ENCODE results near the gene TTC1.
"Not testable (repeated sequence)": the region's sequence is repeated elsewhere in the genome, so short reads cannot be mapped to it uniquely, and the experiment has no call there.

TTC1 gene

GRCh38 chr5:160008877-160009590, at the start of gene TTC1:
TTC1 (plus strand) TSS chr5:160009139; CDS start chr5:160010529, 1,390 bp downstream.
- DNase-seq (ENCODE audit: low read depth): peak; percentile 98

DNA sequence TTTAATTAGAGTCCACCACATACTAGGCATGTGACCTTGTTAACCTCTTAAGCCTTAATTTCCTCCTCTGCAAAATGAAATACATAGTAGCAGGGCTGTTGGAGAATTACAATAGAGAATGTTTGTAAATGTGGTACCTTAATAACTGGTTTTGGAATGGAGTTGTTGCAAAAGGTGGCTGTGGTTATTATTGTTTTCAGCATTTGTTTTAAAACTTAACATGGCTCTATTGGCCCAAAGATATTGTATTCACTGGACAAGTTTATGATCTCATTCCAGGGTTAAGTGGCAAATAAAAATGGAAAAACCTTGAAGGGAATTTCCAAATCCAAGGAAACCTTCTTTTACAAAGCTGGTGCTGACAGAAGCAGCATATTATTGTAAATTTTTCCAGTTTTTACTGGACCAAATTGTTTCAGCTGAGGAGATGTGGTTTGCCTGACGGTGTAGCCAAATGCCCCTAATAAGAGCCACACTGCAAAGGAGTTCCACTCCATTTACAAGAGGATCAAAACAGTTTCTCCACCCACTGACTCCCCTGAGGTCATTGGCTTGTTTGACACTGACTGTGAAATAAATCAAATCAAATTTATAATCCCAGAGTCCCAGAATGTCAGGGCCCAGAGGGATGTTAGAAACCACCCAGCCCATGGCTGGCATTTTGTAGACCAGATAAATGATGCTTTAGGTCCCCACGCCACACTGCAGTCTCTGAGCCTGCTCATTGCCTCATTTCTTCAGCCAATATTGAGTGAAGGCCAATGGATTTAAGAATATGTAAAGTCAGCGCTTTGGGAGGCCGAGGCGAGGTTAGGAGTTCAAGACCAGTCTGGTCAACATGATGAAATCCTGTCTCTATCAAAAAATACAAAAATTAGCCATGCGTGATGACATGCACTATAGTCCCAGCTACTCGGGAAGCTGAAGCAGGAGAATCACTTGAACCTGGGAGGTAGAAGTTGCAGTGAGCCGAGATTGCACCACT, 47.5 kb upstream of the TTC1 start:
- no peak for DNase-seq (ENCODE audit: low read depth)

GRCh38 chr5:159962214-159962613, 46.7 kb upstream of the TTC1 start:
- no peak for DNase-seq (ENCODE audit: low read depth)

GRCh38 chr5:159963935-159964334, 45.0 kb upstream of the TTC1 start:
- DNase-seq (ENCODE audit: low read depth): no peak

GRCh38 chr5:159965031-159965837, 43.7 kb upstream of the TTC1 start:
- no peak for DNase-seq (ENCODE audit: low read depth)

DNA sequence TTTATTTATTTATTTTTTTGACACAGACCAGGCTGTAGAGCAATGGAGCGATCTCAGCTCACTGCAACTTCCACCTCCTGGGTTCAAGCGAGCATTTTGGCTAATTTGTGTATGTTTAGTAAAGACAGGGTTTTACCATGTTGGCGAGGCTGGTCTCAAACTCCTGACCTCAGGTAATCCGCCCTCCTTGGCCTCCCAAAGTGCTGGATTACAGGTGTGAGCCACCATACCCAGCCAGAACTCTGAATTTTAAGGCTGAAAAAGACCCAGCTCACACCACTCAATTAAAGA, 43.2 kb upstream of the TTC1 start:
- DNase-seq (ENCODE audit: low read depth): not testable (repeated sequence)

GRCh38 chr5:159969966-159970365, 39.0 kb upstream of the TTC1 start:
- no peak for DNase-seq (ENCODE audit: low read depth)

- DNase-seq (ENCODE audit: low read depth): no peak
These were observed 37.9 kb upstream of the TTC1 start for GRCh38 chr5:159971038-159971437.

- no peak for DNase-seq (ENCODE audit: low read depth)
These were observed 37.4 kb upstream of the TTC1 start for GRCh38 chr5:159971514-159971913.

DNA sequence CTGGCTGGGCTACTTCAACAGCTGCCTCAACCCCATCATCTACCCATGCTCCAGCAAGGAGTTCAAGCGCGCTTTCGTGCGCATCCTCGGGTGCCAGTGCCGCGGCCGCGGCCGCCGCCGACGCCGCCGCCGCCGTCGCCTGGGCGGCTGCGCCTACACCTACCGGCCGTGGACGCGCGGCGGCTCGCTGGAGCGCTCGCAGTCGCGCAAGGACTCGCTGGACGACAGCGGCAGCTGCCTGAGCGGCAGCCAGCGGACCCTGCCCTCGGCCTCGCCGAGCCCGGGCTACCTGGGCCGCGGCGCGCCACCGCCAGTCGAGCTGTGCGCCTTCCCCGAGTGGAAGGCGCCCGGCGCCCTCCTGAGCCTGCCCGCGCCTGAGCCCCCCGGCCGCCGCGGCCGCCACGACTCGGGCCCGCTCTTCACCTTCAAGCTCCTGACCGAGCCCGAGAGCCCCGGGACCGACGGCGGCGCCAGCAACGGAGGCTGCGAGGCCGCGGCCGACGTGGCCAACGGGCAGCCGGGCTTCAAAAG, 36.9 kb upstream of the TTC1 start:
- no peak for DNase-seq (ENCODE audit: low read depth)

DNA sequence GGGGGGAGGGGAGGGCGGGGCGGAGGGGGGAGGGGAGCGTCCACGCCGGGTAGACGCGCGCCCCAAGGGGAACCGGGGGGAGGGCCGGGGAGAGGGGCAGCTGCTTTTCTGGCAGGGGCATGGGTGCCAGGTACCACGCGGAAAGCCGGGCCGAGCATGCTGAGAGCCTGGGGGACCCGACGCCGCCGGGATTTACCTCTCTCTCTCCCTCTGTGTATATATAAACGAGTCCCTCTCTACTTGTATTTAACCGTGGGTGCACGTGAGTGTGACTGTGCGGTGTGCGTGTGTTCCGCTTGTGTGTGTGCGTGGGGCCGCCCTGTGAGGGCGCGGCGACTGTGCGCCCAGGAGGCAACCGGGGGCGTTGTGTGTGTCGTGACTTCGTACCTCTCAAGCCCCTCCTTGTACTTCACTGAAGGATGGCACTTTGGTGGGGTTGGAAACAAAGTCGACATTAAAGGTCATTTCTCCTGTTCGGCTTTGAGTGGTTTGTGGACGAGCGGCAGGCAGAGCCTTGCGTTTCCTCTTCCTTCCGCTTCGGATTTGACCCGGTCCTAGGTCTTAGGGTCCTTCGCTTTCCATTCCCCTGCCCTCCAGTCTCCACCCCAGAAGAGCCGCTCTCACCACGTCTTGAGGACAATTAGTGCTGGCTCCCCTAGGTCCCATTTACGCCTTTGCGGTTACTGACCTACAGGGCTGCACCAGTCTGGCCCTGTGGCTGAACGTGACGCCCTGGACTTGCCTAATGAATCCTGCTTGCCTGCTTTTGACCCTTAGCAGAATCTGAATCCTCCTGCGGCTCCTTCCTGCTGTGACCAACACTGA, 36.2 kb upstream of the TTC1 start:
- DNase-seq (ENCODE audit: low read depth): no peak

GRCh38 chr5:159975462-159976019, 33.4 kb upstream of the TTC1 start:
- peak; percentile 85 for DNase-seq (ENCODE audit: low read depth)

DNA sequence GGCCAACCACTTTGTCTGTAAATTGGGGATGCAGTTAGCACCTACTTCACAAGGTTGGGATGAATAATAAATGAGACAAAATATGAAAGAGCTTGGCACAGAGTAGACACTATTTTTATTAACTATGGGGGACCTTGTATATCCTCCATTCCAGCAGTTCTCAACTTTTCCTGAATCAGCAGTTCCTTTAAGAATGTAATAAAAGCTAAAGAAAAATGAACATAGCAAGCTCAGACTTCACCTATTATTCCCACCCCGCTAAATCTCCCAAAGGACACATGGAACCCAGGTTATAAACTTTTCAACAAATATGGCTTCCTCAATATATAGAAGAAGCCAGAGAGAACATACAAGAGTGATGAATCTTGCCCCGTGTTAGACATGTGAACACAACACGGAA, 32.0 kb upstream of the TTC1 start:
- DNase-seq (ENCODE audit: low read depth): no peak

- no peak for DNase-seq (ENCODE audit: low read depth)
These were observed 30.6 kb upstream of the TTC1 start for GRCh38 chr5:159978358-159978757.

DNA sequence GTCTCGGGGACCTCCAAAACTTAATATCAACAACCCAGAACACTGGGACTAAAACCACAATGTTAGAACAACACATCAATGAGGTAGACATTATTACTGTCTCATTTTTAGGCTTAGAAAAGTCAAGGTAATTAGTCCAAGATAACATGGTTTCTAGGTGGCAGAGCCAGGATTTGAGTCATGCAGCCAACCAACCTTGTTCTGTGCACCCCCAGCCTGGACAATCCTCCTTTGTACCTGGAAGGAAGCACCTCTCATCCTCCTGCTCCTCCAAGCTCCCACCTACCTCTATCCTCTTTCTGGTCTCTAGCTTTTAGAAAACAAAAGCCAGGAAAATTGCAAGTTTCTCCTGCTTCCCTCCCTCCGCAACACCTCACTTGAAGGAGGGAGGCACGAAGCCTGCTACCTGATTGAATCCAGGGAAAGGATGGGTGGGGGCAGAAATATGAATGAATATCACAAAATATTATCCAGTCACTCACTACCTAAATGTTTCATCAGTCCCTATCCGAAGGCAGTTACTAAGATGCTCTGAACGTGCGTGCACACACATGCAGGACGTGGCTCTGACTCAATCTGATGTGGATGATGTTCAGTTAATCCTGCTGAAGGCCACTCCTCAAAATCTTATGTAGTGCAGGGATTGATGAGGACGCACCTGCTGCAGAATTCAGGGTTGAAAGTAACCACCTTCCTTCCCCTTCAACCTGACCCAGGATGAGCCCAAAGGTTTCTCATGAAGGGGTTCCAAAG, 26.3 kb upstream of the TTC1 start:
- DNase-seq (ENCODE audit: low read depth): no peak

- no peak for DNase-seq (ENCODE audit: low read depth)
These were observed 21.8 kb upstream of the TTC1 start for GRCh38 chr5:159987031-159987674.

- no peak for DNase-seq (ENCODE audit: low read depth)
These were observed 18.4 kb upstream of the TTC1 start for GRCh38 chr5:159990506-159990905.

DNA sequence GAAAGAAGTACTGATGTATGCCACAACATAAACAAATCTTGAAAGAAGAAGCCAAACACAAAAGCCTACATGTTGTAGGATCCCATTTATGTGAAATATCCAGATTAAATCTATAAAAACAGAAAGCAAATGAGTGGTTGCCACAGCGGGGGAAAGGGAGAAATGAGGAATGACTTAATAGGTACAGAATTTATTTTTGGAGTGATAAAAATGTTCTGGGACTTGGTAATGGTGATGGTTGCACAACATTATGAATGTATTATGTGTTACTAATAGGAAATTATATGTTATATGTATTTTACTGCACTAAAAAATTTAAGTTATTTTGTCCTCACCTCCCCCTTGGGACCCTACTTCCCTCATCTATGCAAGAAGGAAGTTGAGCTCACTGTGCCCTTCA, 16.4 kb upstream of the TTC1 start:
- no peak for DNase-seq (ENCODE audit: low read depth)

DNA sequence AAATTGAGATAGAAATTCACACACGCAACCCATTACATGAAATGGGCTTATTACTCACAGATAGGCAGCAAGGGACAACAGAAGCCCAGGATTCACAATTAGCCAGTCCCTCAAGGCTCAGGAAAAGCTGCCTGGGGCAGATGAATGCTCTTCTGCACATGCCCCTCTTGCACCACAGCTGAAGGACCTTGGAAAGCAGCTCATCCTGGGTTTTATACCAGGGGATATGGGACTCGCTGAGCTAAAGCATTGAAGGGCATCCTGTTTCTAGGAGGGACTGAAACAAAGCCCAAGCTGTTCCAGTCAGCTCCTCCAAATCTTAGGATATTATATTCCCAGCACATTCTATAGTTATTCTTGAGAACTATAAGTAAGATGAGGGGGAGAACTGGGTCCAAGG, 15.7 kb upstream of the TTC1 start:
- DNase-seq (ENCODE audit: low read depth): no peak

DNA sequence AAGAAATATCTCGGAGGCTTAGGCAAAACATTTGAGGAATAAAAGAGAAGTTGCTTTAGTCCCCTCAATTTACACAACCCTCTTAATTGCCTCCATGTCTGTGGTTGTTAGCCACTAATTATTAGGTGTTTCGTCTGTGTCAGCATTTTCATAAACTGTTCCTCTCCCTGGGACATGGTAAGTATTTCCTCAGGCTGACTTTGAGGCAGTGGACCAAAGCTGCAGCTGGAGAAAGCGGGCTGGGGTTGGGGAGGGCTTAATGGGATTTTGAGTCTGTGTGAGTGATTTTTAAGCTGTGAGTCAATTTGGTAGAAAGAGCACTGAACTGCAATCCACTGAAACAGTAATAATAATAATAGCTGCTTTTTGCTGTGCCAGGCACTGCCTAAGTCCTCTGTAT, 13.0 kb upstream of the TTC1 start:
- DNase-seq (ENCODE audit: low read depth): no peak

Data from GM04504 (cell line).